HUES6 (cell line): ENCODE measurements around the gene MRPL20.
"Not testable (repeated sequence)": the region's sequence is repeated elsewhere in the genome, so short reads cannot be mapped to it uniquely, and the experiment has no call there.

Experiments used
- H3K27ac ChIP-seq: 2 replicates; pipeline ENCODE4 v1.7.0; 2013; ENCODE audit warnings: low read depth, mild to moderate bottlenecking, low read length, inconsistent platforms
- H3K27me3 ChIP-seq: 2 replicates; pipeline ENCODE4 v1.6.1; 2013; ENCODE audit warnings: low read length; ENCODE audit not compliant: control insufficient read depth, insufficient read depth
- H3K36me3 ChIP-seq: 2 replicates; pipeline ENCODE4 v1.6.1; 2013; ENCODE audit warnings: low read length; ENCODE audit not compliant: control insufficient read depth, insufficient read depth
- H3K4me1 ChIP-seq: 2 replicates; pipeline ENCODE4 v1.6.1; 2013; ENCODE audit warnings: low read length; ENCODE audit not compliant: control insufficient read depth, insufficient read depth
- H3K4me3 ChIP-seq: 2 replicates; pipeline ENCODE4 v1.5.1; 2013; ENCODE audit warnings: low read depth, low read length
- H3K9ac ChIP-seq: one replicate; pipeline ENCODE4 v1.6.1; 2013; ENCODE audit warnings: mild to moderate bottlenecking, low read length
- H3K9me3 ChIP-seq: 2 replicates; pipeline ENCODE4 v1.6.1; 2013; ENCODE audit warnings: low read depth, low read length; ENCODE audit not compliant: control insufficient read depth, insufficient read depth

The MRPL20 gene

GRCh38 chr1:1423245-1423597 is 16.1 kb upstream of the MRPL20 start:
- Histone ChIP-seq H3K9ac (no peak overlapping the region), H3K27ac (no peak overlapping the region), H3K27me3 (no peaks in the 10 kb centered on the region), H3K4me3 (no peak overlapping the region), H3K9me3 (no peaks in the 10 kb centered on the region), H3K36me3 (no peaks in the 10 kb centered on the region), H3K4me1 (peaks cover 38% of the 10 kb centered on the region)

GRCh38 chr1:1422465-1423244 is 15.6 kb upstream of the MRPL20 start:
- no peaks in the 10 kb centered on the region for H3K36me3 ChIP-seq
- peaks cover 38% of the 10 kb centered on the region for H3K4me1 ChIP-seq
- no peaks in the 10 kb centered on the region for H3K9me3 ChIP-seq
- H3K4me3 ChIP-seq, result no peak overlapping the region
- H3K27ac ChIP-seq, result peak overlapping the region; percentile 27; the same call in 1 of the 2 replicates
- H3K27me3 ChIP-seq, result no peaks in the 10 kb centered on the region
- peak overlapping the region; percentile 13 for H3K9ac ChIP-seq

DNA sequence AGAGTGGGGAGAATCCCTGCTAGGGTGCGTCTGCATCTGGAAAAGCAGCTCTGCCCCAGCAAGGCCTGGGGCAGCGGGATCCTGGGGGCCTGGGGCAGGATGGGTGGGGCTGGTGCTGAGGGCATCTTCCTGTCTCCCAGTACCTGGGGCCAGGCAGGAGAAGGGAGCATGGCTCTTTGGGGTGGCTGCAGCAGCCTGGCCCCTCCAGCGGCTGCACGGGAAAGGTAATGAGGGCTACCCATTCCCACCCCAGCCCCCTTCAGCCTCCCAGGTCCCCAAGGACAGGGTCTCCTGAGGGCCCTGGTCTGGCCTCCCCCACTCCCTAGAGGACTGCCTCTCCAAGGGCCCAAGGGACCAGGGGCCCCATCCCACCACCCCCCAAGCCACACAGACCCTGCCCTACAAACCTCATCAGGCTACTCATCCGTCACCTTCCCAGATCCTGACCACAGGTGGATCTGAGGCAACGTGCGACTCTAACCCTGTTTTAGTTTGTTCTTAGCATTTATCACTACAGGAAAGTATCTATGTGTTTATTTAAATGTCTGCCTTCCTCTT is 14.9 kb upstream of the MRPL20 start:
- Histone ChIP-seq H3K9ac (peak overlapping the region; percentile 13), H3K9me3 (no peaks in the 10 kb centered on the region), H3K36me3 (no peaks in the 10 kb centered on the region), H3K27ac (peak overlapping the region; percentile 27; the same call in 1 of the 2 replicates), H3K4me1 (peaks cover 38% of the 10 kb centered on the region), H3K27me3 (no peaks in the 10 kb centered on the region), H3K4me3 (no peak overlapping the region)

DNA sequence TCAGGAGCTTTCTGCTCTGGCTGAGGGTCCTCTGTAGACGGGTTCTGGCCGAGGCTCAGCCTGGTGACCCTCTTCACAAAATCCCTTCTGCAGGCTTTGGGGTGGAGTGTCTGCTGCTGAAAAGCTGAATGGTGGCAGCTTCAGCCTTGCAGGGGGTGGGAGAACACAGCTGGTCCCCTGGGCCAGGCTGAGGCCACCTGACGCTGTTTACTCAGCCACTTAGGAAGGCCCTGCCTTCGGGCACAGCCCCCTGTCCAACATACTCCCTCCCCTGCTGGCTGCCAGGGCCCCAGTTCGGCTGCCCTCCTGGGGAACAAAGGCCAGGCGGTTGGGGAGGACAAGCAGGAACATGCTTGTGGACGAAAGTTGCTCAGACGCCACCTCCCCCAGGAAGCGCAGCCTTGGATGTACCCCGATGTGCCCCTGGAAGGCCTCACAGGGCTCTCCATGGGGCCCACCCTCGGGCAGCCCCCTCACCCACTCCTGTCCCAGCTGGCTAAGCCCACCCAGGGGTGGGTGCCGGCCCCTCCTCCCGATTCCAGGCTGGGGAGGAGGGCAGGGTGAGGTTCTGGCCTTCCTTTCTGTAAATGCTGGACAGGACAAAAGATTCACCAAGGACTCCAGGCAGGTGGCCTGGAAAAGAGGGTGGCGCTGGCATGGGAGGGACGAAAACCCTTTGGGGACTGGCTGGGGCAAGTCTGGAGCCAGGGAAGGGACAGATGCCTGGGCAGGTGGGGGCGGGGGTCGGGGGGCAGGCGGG is 14.2 kb upstream of the MRPL20 start, which contains the start of gene ANKRD65:
TSS of gene ANKRD65 (minus strand) at position 130 of the 760 bp plus-strand sequence. CDS start 271 bp downstream, outside the sequence.
- Histone ChIP-seq H3K9me3 (no peaks in the 10 kb centered on the region), H3K4me1 (peaks cover 34% of the 10 kb centered on the region), H3K4me3 (no peak within 1 kb of the TSS), H3K27me3 (no peaks in the 10 kb centered on the region), H3K36me3 (no peaks in the 10 kb centered on the region), H3K9ac (no peak within 1 kb of the TSS), H3K27ac (peak within 1 kb of the TSS; percentile 79; the same call in 1 of the 2 replicates)

DNA sequence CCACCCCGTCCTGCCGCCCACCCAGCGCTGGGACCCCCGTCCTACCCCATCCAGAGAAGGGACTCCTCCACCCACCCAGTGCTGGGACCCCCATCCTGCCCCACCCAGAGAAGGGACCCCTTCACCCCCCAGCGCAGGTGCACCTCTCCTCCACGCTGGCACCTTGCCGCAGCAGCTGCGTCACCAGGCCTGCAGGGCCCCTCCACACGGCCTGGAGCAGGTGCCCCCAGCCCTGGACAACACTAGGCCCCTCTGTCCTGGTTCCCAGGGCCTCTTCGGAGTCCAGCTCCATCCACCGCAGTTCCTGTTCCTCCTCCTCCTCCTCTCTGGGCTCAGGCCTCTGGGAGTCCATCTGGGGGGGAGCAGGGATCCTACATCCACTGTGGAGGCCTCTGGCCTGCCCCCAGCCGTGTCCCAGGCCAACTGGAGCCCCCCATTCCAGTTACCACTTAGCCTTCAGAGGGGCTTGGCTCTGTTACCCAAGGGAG is 13.6 kb upstream of the MRPL20 start:
- Histone ChIP-seq H3K9me3 (no peaks in the 10 kb centered on the region), H3K4me1 (peaks cover 30% of the 10 kb centered on the region), H3K27me3 (no peaks in the 10 kb centered on the region), H3K9ac (no peak overlapping the region), H3K36me3 (no peaks in the 10 kb centered on the region), H3K27ac (0 out of 2 replicates have a peak overlapping the region, but pooled peaks have one; percentile 79), H3K4me3 (no peak overlapping the region)

GRCh38 chr1:1419813-1420653 is 12.9 kb upstream of the MRPL20 start:
- H3K36me3 ChIP-seq, result no peaks in the 10 kb centered on the region
- peak overlapping the region; percentile 17 for H3K9ac ChIP-seq
- H3K4me1 ChIP-seq, result peaks cover 27% of the 10 kb centered on the region
- no peak overlapping the region for H3K27ac ChIP-seq
- no peaks in the 10 kb centered on the region for H3K27me3 ChIP-seq
- no peaks in the 10 kb centered on the region for H3K9me3 ChIP-seq
- H3K4me3 ChIP-seq, result peak overlapping the region; percentile 27; the same call in 1 of the 2 replicates

DNA sequence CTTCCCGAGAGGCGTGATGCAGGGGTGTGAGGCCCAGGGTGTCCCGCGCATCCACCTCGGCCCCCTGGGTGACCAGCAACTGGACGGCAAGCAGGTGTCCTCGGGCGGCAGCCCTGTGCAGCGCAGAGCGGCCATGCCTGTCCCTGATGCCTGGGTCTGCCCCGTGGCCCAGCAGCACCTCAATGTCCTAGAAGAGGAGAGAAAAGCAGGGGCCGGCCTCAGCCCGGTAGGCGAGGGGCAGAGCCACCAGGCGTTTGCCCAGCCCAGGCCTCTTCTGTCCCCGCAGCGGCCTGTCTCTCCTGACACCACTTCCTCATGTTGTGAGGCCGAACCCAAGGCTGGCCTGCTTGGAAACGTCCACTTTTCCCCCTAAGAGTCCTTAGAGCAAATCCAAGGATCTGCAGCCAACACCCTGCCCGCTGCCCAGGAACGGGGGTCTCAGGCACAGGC is 12.3 kb upstream of the MRPL20 start:
- Histone ChIP-seq H3K9ac (peak overlapping the region; percentile 17), H3K36me3 (no peaks in the 10 kb centered on the region), H3K9me3 (no peaks in the 10 kb centered on the region), H3K27me3 (no peaks in the 10 kb centered on the region), H3K4me1 (peaks cover 27% of the 10 kb centered on the region), H3K27ac (no peak overlapping the region), H3K4me3 (no peak overlapping the region)

GRCh38 chr1:1418464-1419362 is 11.6 kb upstream of the MRPL20 start:
- Histone ChIP-seq H3K27ac (no peak overlapping the region), H3K4me3 (no peak overlapping the region), H3K9ac (no peak overlapping the region), H3K27me3 (no peaks in the 10 kb centered on the region), H3K9me3 (no peaks in the 10 kb centered on the region), H3K36me3 (no peaks in the 10 kb centered on the region), H3K4me1 (peaks cover 27% of the 10 kb centered on the region)

- not testable (repeated sequence) for H3K9me3 ChIP-seq, H3K36me3 ChIP-seq, H3K27ac ChIP-seq, H3K9ac ChIP-seq, H3K4me3 ChIP-seq, H3K27me3 ChIP-seq
- H3K4me1 ChIP-seq, result peaks cover 24% of the 10 kb centered on the region
Measured at GRCh38 chr1:1417825-1418463, 10.9 kb upstream of the MRPL20 start.
